HT-29 (cell line): ENCODE measurements around the gene CUEDC2. TPM values are rescaled to one million over a fixed set of nuclear protein-coding genes. Genes with fewer than 3 reads are reported as not detected.

Experiments used
- DNase-seq: peaks from one replicate; pipeline ENCODE4 v3.0.0-alpha.2; 2015; ENCODE audit warnings: low spot score
- total RNA-seq: library from RNA; depleted of rRNA; stranded (reverse); fragments of >200 nt; shearing (Covaris generic); gene quantifications from 2 replicates; pipeline ENCODE4 v1.2.3, GENCODE V29; 2014

The CUEDC2 gene
- total RNA-seq, 1 experiment from 2014 or later = 37.0 TPM

- DNase-seq = no peak
These were observed 34.9 kb downstream of the CUEDC2 start for GRCh38 chr10:102397222-102398171.

- DNase-seq = no peak
These were observed 35.6 kb downstream of the CUEDC2 start for GRCh38 chr10:102396730-102397151.

GRCh38 chr10:102396317-102396650 is 36.1 kb downstream of the CUEDC2 start:
- DNase-seq = no peak

- peak; percentile 90 for DNase-seq
These were observed 36.7 kb downstream of the CUEDC2 start, which contains the start of gene NFKB2 for GRCh38 chr10:102395400-102396316. TSS of gene NFKB2 (plus strand) at chr10:102395705. CDS start at chr10:102395960, 255 bp downstream.

GRCh38 chr10:102394801-102395399 is 37.5 kb downstream of the CUEDC2 start:
- DNase-seq = no peak

GRCh38 chr10:102394079-102394800 is 38.1 kb downstream of the CUEDC2 start:
- peak; percentile 93 for DNase-seq

GRCh38 chr10:102393411-102394078 is 38.8 kb downstream of the CUEDC2 start:
- no peak for DNase-seq

GRCh38 chr10:102392306-102392705 is 40.1 kb downstream of the CUEDC2 start:
- no peak for DNase-seq

- no peak for DNase-seq
These were observed 42.5 kb downstream of the CUEDC2 start for GRCh38 chr10:102389894-102390293.

- DNase-seq = peak; percentile 24
These were observed 47.6 kb downstream of the CUEDC2 start for GRCh38 chr10:102384606-102385429.

GRCh38 chr10:102384053-102384452 is 48.3 kb downstream of the CUEDC2 start:
- DNase-seq = no peak

GRCh38 chr10:102382871-102383270 is 49.5 kb downstream of the CUEDC2 start:
- no peak for DNase-seq

- DNase-seq = no peak
These were observed 50.4 kb downstream of the CUEDC2 start for GRCh38 chr10:102381983-102382382.

- DNase-seq = no peak
These were observed 53.0 kb downstream of the CUEDC2 start for GRCh38 chr10:102379383-102379782.

GRCh38 chr10:102376901-102377300 is 55.5 kb downstream of the CUEDC2 start:
- DNase-seq = no peak

- no peak for DNase-seq
These were observed 56.5 kb downstream of the CUEDC2 start for GRCh38 chr10:102375867-102376266.

GRCh38 chr10:102375250-102375649 is 57.1 kb downstream of the CUEDC2 start:
- no peak for DNase-seq
